ENCODE data around the gene PLOD1.
A peak's percentile ranks its signal among the peaks of the same experiment; 100 is the strongest.

The PLOD1 gene

GRCh38 chr1:11888877-11889208 is 45.7 kb upstream of the PLOD1 start (continued):
- TF ChIP-seq ZNF132 (tag by site-specific recombination; IDR thresholded peaks at IDR 0.05; ENCODE audit: borderline replicate concordance) (no peak), ZNF280C (tag by site-specific recombination; IDR thresholded peaks at IDR 0.05) (no peak), ZNF658 (tag by site-specific recombination; IDR thresholded peaks at IDR 0.05) (no peak), ZBTB1 (tag by site-specific recombination; IDR thresholded peaks at IDR 0.05) (no peak), ZNF704 (tag by site-specific recombination; IDR thresholded peaks at IDR 0.05) (no peak), ZNF624 (tag by site-specific recombination; IDR thresholded peaks at IDR 0.05) (no peak), ZNF426 (tag by site-specific recombination; IDR thresholded peaks at IDR 0.05) (no peak), ZFP37 (tag by site-specific recombination; IDR thresholded peaks at IDR 0.05) (no peak), ZSCAN16 (tag by site-specific recombination; IDR thresholded peaks at IDR 0.05) (no peak)
- TF ChIP-seq, protein P1, sequence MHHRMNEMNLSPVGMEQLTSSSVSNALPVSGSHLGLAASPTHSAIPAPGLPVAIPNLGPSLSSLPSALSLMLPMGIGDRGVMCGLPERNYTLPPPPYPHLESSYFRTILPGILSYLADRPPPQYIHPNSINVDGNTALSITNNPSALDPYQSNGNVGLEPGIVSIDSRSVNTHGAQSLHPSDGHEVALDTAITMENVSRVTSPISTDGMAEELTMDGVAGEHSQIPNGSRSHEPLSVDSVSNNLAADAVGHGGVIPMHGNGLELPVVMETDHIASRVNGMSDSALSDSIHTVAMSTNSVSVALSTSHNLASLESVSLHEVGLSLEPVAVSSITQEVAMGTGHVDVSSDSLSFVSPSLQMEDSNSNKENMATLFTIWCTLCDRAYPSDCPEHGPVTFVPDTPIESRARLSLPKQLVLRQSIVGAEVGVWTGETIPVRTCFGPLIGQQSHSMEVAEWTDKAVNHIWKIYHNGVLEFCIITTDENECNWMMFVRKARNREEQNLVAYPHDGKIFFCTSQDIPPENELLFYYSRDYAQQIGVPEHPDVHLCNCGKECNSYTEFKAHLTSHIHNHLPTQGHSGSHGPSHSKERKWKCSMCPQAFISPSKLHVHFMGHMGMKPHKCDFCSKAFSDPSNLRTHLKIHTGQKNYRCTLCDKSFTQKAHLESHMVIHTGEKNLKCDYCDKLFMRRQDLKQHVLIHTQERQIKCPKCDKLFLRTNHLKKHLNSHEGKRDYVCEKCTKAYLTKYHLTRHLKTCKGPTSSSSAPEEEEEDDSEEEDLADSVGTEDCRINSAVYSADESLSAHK (tag by site-specific recombination; IDR thresholded peaks at IDR 0.05), result no peak

- ChIA-PET CTCF (interaction anchor here (0.9 to 7.6 kb wide), 9 partner anchors 9 to 107 kb away, joined by 3 to 114 read pairs (median 6); no protein-coding TSS in a partner anchor), POLR2A (interaction anchor here (1.9 kb wide), 1 partner anchor 16 kb away, joined by 9 read pairs; no protein-coding TSS in a partner anchor)
- Histone ChIP-seq H3K4me3 (ENCODE audit: low read depth, low read length) (no peak overlapping the region), H3K9me3 (ENCODE audit: control insufficient read depth, insufficient read depth, low read depth, low read length) (no peaks in the 10 kb centered on the region), H3K4me1 (ENCODE audit: control insufficient read depth, insufficient read depth, low read length) (no peaks in the 10 kb centered on the region), H3K36me3 (ENCODE audit: control insufficient read depth in 2 of 2, insufficient read depth in 1 of 2, low read length in 2 of 2) (no peaks in the 10 kb centered on the region), H3K27ac (ENCODE audit: extremely low read depth, low read depth, low read length) (no peak overlapping the region)
- TF ChIP-seq ZNF121 (tag by site-specific recombination; IDR thresholded peaks at IDR 0.05) (peak; percentile 94), ZNF404 (tag by site-specific recombination; IDR thresholded peaks at IDR 0.05) (no peak), PRDM1 (tag by site-specific recombination; IDR thresholded peaks at IDR 0.05) (no peak)
Observed at GRCh38 chr1:11891433-11892186, 42.9 kb upstream of the PLOD1 start.

DNA sequence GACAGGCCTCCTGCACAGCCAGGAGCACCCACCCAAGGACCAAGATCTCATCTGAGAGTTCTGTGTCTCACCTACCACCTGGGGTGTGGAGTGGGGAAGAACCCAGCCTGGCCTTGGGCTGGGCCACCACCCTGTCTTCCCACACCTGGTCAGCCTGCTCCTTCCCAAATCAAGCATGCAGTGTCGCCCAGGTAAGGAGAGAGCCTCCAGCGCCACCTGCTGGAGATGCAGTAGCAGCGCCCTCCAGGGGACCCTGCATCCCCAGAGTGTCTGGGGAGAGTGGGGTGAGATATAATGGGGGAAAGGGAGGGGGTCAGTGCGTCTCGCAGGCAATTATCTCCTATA is 40.6 kb upstream of the PLOD1 start:
- ChIA-PET POLR2A (no interaction called here), CTCF (interaction anchor here (0.8 to 7.6 kb wide), 10 partner anchors 8 to 60 kb away, joined by 3 to 114 read pairs (median 6); no protein-coding TSS in a partner anchor)
- no peaks in the 10 kb centered on the region for H3K36me3 ChIP-seq (ENCODE audit: control insufficient read depth in 2 of 2, insufficient read depth in 1 of 2, low read length in 2 of 2)
- TF ChIP-seq ZNF658 (tag by site-specific recombination; IDR thresholded peaks at IDR 0.05), result no peak
- TF ChIP-seq ZIC2 (tag by site-specific recombination; IDR thresholded peaks at IDR 0.05), result peak; percentile 32; the same call in 1 of the 2 replicates
- no peak for TF ChIP-seq ZBTB17 (tag by site-specific recombination; IDR thresholded peaks at IDR 0.05)
- TF ChIP-seq OSR2 (tag by site-specific recombination; IDR thresholded peaks at IDR 0.05), result no peak
- no peak for TF ChIP-seq ZNF530 (tag by site-specific recombination; IDR thresholded peaks at IDR 0.05; ENCODE audit: low read depth)
- no peak for TF ChIP-seq ZNF157 (tag by site-specific recombination; IDR thresholded peaks at IDR 0.05)
- no peak for TF ChIP-seq ZNF133 (tag by site-specific recombination; IDR thresholded peaks at IDR 0.05)
- no peak for TF ChIP-seq ZNF239 (tag by site-specific recombination; IDR thresholded peaks at IDR 0.05)
- TF ChIP-seq ZNF2 (tag by site-specific recombination; IDR thresholded peaks at IDR 0.05), result peak; percentile 46; the same call in 1 of the 2 replicates
- TF ChIP-seq ZNF561 (tag by site-specific recombination; IDR thresholded peaks at IDR 0.05; ENCODE audit: borderline replicate concordance), result no peak
- no peak for TF ChIP-seq ZBTB21 (tag by site-specific recombination; IDR thresholded peaks at IDR 0.05)
- TF ChIP-seq ZFP37 (tag by site-specific recombination; IDR thresholded peaks at IDR 0.05), result no peak
- no peak for TF ChIP-seq ZBTB1 (tag by site-specific recombination; IDR thresholded peaks at IDR 0.05)
- no peak for TF ChIP-seq ZBTB8A (tag by site-specific recombination; IDR thresholded peaks at IDR 0.05)
- peak; percentile 30; the same call in 1 of the 2 replicates for TF ChIP-seq ZNF391 (tag by site-specific recombination; IDR thresholded peaks at IDR 0.05; ENCODE audit: borderline replicate concordance, low read depth)
- no peak for TF ChIP-seq ZNF501 (tag by site-specific recombination; IDR thresholded peaks at IDR 0.05)
- no peak for TF ChIP-seq ZNF704 (tag by site-specific recombination; IDR thresholded peaks at IDR 0.05)
- no peak for TF ChIP-seq SCRT1 (tag by site-specific recombination; IDR thresholded peaks at IDR 0.05; ENCODE audit: borderline replicate concordance)
- no peak for TF ChIP-seq ZNF266 (tag by site-specific recombination; IDR thresholded peaks at IDR 0.05; ENCODE audit: low read depth)

More for the DNA sequence above, 40.6 kb upstream of the PLOD1 start:
- no peaks in the 10 kb centered on the region for H3K4me1 ChIP-seq (ENCODE audit: control insufficient read depth, insufficient read depth, low read length)
- H3K4me3 ChIP-seq (ENCODE audit: low read depth, low read length), result no peak overlapping the region
- no peak overlapping the region for H3K27ac ChIP-seq (ENCODE audit: extremely low read depth, low read depth, low read length)
- H3K9me3 ChIP-seq (ENCODE audit: control insufficient read depth, insufficient read depth, low read depth, low read length), result no peaks in the 10 kb centered on the region
